ENCODE data around the gene PHPT1. TPM values are rescaled to one million over a fixed set of nuclear protein-coding genes. Genes with fewer than 3 reads are reported as not detected.

Gene PHPT1
- total RNA-seq, 1 experiment from 2014 or later = 161 TPM

DNA sequence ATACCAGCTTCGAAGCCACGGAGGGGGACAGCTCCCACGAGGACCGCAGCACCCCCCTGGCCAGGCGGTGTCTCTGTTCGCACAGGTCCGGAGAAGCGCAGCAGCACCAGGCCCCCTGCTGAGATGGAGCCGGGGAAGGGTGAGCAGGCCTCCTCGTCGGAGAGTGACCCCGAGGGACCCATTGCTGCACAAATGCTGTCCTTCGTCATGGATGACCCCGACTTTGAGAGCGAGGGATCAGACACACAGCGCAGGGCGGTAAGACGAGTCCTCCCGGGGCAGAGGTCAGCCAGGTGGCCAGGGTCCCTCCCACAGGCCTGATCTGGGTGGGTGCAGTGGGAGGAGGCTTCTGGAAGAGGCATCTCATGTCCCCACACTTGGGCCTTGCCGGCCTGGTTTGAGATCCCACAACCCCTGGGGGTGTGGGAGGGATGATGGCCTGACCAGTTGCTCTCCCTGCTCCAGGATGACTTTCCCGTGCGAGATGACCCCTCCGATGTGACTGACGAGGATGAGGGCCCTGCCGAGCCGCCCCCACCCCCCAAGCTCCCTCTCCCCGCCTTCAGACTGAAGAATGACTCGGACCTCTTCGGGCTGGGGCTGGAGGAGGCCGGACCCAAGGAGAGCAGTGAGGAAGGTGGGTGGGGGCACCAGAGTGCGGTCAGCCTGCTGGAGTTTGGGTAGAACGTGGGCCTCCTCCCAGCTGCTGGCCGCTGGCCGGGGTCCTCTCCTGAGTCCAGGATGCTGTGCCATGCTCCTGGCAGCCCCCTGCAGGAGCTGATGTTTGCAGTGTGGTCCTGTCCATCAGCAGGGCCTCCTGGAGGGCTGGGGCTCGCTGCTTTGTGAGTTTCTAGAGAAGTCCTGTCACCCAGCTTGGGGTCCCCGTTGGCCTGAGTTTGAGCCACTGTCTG lies 9.7 kb upstream of the PHPT1 start:
- Mint-ChIP-seq H3K27me3 (ENCODE audit: low read depth) (peaks cover 9% of the 10 kb centered on the region; the same call in 1 of the 2 replicates), H3K36me3 (ENCODE audit: insufficient read depth in 1 of 3, low read depth in 3 of 3) (peaks cover 0 to 15% (median 15%) of the 10 kb centered on the region in 3 experiments; a peak in 4 of 7 replicates), H3K27ac (peak overlapping the region in 2 of 3 experiments; percentile 87 to 93; a peak in 5 of 7 replicates), H3K4me3 (no peak overlapping the region), H3K4me1 (peaks cover 16 to 28% of the 10 kb centered on the region in 2 experiments), H3K9me3 (no peaks in the 10 kb centered on the region)
- no peak overlapping the region for H2AFZ ChIP-seq (ENCODE audit: low read length)
- H3K18ac ChIP-seq (ENCODE audit: insufficient read length, low read depth, low read length) = no peak overlapping the region
- no peak overlapping the region for H3K4ac ChIP-seq (ENCODE audit: low read depth, low read length)
- H3K9me3 ChIP-seq (ENCODE audit: control insufficient read depth, low read depth, low read length) = no peaks in the 10 kb centered on the region
- H2BK120ac ChIP-seq (ENCODE audit: low read depth, low read length, poor library complexity, severe bottlenecking) = no peak overlapping the region
- no peak overlapping the region for H3K56ac ChIP-seq (ENCODE audit: insufficient read length, low read depth, low read length)
- H4K8ac ChIP-seq (replicated peaks; ENCODE audit: insufficient read length, low read depth, low read length) = no peak overlapping the region
- H2BK15ac ChIP-seq (ENCODE audit: low read depth, low read length) = no peak overlapping the region
- H2BK20ac ChIP-seq (ENCODE audit: low read depth, low read length, poor library complexity, severe bottlenecking) = no peak overlapping the region
- no peak overlapping the region for H4K91ac ChIP-seq (ENCODE audit: insufficient read length, low read depth, low read length)
- H4K5ac ChIP-seq (ENCODE audit: insufficient read length, low read depth, low read length) = no peak overlapping the region
- H3K9ac ChIP-seq (ENCODE audit: extremely low read depth, insufficient read length, low read length) = no peak overlapping the region
- no peaks in the 10 kb centered on the region for H4K20me1 ChIP-seq (ENCODE audit: control insufficient read depth, insufficient read depth, insufficient read length)
- H3K23me2 ChIP-seq (ENCODE audit: insufficient read length, low read depth, low read length, poor library complexity, severe bottlenecking) = no peaks in the 10 kb centered on the region
- no CpG with 5 or more reads among the region's 36 CpGs for WGBS (ENCODE audit: extremely low coverage, insufficient read length, low lambda C conversion rate)
- H3K27ac ChIP-seq (ENCODE audit: insufficient read length, low read depth, low read length) = no peak overlapping the region
- H2BK12ac ChIP-seq (ENCODE audit: insufficient read length, low read depth, low read length) = no peak overlapping the region
- no peak for DNase-seq
- H3T11ph ChIP-seq (ENCODE audit: low read length) = no peak overlapping the region
- H3K79me1 ChIP-seq (ENCODE audit: insufficient read depth, low read depth, low read length, poor library complexity, severe bottlenecking) = no peaks in the 10 kb centered on the region
- H3K4me2 ChIP-seq (ENCODE audit: insufficient read depth, insufficient read length, low read length) = no peak overlapping the region
- TF ChIP-seq, protein P1, sequence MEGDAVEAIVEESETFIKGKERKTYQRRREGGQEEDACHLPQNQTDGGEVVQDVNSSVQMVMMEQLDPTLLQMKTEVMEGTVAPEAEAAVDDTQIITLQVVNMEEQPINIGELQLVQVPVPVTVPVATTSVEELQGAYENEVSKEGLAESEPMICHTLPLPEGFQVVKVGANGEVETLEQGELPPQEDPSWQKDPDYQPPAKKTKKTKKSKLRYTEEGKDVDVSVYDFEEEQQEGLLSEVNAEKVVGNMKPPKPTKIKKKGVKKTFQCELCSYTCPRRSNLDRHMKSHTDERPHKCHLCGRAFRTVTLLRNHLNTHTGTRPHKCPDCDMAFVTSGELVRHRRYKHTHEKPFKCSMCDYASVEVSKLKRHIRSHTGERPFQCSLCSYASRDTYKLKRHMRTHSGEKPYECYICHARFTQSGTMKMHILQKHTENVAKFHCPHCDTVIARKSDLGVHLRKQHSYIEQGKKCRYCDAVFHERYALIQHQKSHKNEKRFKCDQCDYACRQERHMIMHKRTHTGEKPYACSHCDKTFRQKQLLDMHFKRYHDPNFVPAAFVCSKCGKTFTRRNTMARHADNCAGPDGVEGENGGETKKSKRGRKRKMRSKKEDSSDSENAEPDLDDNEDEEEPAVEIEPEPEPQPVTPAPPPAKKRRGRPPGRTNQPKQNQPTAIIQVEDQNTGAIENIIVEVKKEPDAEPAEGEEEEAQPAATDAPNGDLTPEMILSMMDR (conservative IDR thresholded peaks at IDR 0.05) = no peak
- no peak overlapping the region for H3K23ac ChIP-seq (ENCODE audit: insufficient read length, low read depth, low read length)
- H2BK5ac ChIP-seq (ENCODE audit: insufficient read length, low read length) = no peak overlapping the region
- no peak overlapping the region for H2AK5ac ChIP-seq (ENCODE audit: insufficient read length, low read length)
- H3K14ac ChIP-seq (ENCODE audit: insufficient read depth, low read length) = no peak overlapping the region; the same call in 1 of the 2 replicates
- no peaks in the 10 kb centered on the region for H3K27me3 ChIP-seq (ENCODE audit: insufficient read depth, low read length)
- no peaks in the 10 kb centered on the region for H3K79me2 ChIP-seq (ENCODE audit: insufficient read depth, low read length)
- peaks cover 2% of the 10 kb centered on the region; the same call in 1 of the 2 replicates for H3K4me1 ChIP-seq (ENCODE audit: insufficient read depth, low read length)
